ENCODE data around the gene ZNF526.

- TF ChIP-seq CTCF (IDR thresholded peaks at IDR 0.05) (no peak), POLR2A (IDR thresholded peaks at IDR 0.05) (no peak)
These were observed 45.9 kb upstream of the ZNF526 start for GRCh38 chr19:42174188-42174587.

All from ovary (tissue), 3 donors.